LNCaP clone FGC (cell line): ENCODE measurements around the gene OTOL1.

ENCODE experiments used
- DNase-seq: peaks from one replicate; pipeline ENCODE4 v3.0.0-alpha.2; 2011; ENCODE audit warnings: low read depth
- H3K4me3 ChIP-seq: 2 replicates; pipeline ENCODE4 v1.5.1; 2011; ENCODE audit warnings: mild to moderate bottlenecking, low read depth, low read length, control low read depth
- TF ChIP-seq, protein P1 (sequence below): IDR thresholded peaks from 2 replicates; pipeline ENCODE4 v1.5.1; 2012; ENCODE audit warnings: mild to moderate bottlenecking; ENCODE audit not compliant: control insufficient read depth, insufficient read depth; ENCODE audit errors: extremely low read depth

Gene OTOL1

GRCh38 chr3:161552984-161553560, 56.5 kb downstream of the OTOL1 start:
- DNase-seq, result no peak
- TF ChIP-seq, protein P1, sequence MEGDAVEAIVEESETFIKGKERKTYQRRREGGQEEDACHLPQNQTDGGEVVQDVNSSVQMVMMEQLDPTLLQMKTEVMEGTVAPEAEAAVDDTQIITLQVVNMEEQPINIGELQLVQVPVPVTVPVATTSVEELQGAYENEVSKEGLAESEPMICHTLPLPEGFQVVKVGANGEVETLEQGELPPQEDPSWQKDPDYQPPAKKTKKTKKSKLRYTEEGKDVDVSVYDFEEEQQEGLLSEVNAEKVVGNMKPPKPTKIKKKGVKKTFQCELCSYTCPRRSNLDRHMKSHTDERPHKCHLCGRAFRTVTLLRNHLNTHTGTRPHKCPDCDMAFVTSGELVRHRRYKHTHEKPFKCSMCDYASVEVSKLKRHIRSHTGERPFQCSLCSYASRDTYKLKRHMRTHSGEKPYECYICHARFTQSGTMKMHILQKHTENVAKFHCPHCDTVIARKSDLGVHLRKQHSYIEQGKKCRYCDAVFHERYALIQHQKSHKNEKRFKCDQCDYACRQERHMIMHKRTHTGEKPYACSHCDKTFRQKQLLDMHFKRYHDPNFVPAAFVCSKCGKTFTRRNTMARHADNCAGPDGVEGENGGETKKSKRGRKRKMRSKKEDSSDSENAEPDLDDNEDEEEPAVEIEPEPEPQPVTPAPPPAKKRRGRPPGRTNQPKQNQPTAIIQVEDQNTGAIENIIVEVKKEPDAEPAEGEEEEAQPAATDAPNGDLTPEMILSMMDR, result no peak
- H3K4me3 ChIP-seq, result no peak overlapping the region
